Measurements from ENCODE around the gene MPDZ.

MPDZ gene

GRCh38 chr9:13071921-13072320, 207.6 kb downstream of the MPDZ start:
- Histone ChIP-seq H3K4me1 (ENCODE audit: control insufficient read depth, insufficient read depth, low read length) (no peaks in the 10 kb centered on the region), H3K36me3 (ENCODE audit: control insufficient read depth in 2 of 2, insufficient read depth in 1 of 2, low read length in 2 of 2) (no peaks in the 10 kb centered on the region), H3K4me3 (ENCODE audit: low read depth, low read length) (no peak overlapping the region), H3K9me3 (ENCODE audit: control insufficient read depth, insufficient read depth, low read depth, low read length) (no peaks in the 10 kb centered on the region), H3K27ac (ENCODE audit: extremely low read depth, low read depth, low read length) (no peak overlapping the region)
- TF ChIP-seq ZBTB17 (tag by site-specific recombination; IDR thresholded peaks at IDR 0.05) (no peak), ZNF202 (tag by site-specific recombination; IDR thresholded peaks at IDR 0.05; ENCODE audit: borderline replicate concordance) (no peak), ZNF629 (tag by site-specific recombination; IDR thresholded peaks at IDR 0.05) (no peak), ZBTB10 (tag by site-specific recombination; IDR thresholded peaks at IDR 0.05) (no peak), ZNF600 (tag by site-specific recombination; IDR thresholded peaks at IDR 0.05) (no peak), ZNF623 (tag by site-specific recombination; IDR thresholded peaks at IDR 0.05) (no peak), ZNF169 (tag by site-specific recombination; IDR thresholded peaks at IDR 0.05) (no peak), TRIM28 (IDR thresholded peaks at IDR 0.05; ENCODE audit: borderline replicate concordance, low read length) (no peak), ZFP37 (tag by site-specific recombination; IDR thresholded peaks at IDR 0.05) (no peak), ZNF555 (tag by site-specific recombination; conservative IDR thresholded peaks at IDR 0.05) (no peak), ZNF791 (tag by site-specific recombination; IDR thresholded peaks at IDR 0.05) (no peak), ZNF121 (tag by site-specific recombination; IDR thresholded peaks at IDR 0.05) (no peak), SP3 (tag by site-specific recombination; IDR thresholded peaks at IDR 0.05) (no peak), BCL11B (tag by site-specific recombination; IDR thresholded peaks at IDR 0.05; ENCODE audit: low read depth) (no peak), ZNF324 (tag by site-specific recombination; IDR thresholded peaks at IDR 0.05) (no peak), YY1 (tag by site-specific recombination; IDR thresholded peaks at IDR 0.05) (no peak)
- TF ChIP-seq, protein P1, sequence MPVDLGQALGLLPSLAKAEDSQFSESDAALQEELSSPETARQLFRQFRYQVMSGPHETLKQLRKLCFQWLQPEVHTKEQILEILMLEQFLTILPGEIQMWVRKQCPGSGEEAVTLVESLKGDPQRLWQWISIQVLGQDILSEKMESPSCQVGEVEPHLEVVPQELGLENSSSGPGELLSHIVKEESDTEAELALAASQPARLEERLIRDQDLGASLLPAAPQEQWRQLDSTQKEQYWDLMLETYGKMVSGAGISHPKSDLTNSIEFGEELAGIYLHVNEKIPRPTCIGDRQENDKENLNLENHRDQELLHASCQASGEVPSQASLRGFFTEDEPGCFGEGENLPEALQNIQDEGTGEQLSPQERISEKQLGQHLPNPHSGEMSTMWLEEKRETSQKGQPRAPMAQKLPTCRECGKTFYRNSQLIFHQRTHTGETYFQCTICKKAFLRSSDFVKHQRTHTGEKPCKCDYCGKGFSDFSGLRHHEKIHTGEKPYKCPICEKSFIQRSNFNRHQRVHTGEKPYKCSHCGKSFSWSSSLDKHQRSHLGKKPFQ (tag by site-specific recombination; IDR thresholded peaks at IDR 0.05), result no peak
- POLR2A ChIA-PET, result no interaction called here
- CTCF ChIA-PET, result no interaction called here

GRCh38 chr9:13070612-13071595, 208.6 kb downstream of the MPDZ start:
- ChIA-PET POLR2A (no interaction called here), CTCF (interaction anchor here (0.7 kb wide), 3 partner anchors 19 to 46 kb away, joined by 3 to 4 read pairs (median 3); no protein-coding TSS in a partner anchor)
- no peak overlapping the region for H3K27ac ChIP-seq (ENCODE audit: extremely low read depth, low read depth, low read length)
- H3K4me3 ChIP-seq (ENCODE audit: low read depth, low read length), result no peak overlapping the region
- H3K4me1 ChIP-seq (ENCODE audit: control insufficient read depth, insufficient read depth, low read length), result no peaks in the 10 kb centered on the region
- H3K9me3 ChIP-seq (ENCODE audit: control insufficient read depth, insufficient read depth, low read depth, low read length), result no peaks in the 10 kb centered on the region
- TF ChIP-seq ZBTB17 (tag by site-specific recombination; IDR thresholded peaks at IDR 0.05), result 0 out of 2 replicates have a peak, but pooled peaks have one; percentile 23
- TF ChIP-seq FEZF1 (tag by site-specific recombination; IDR thresholded peaks at IDR 0.05), result peak; percentile 74
- no peak for TF ChIP-seq GFI1B (tag by site-specific recombination; IDR thresholded peaks at IDR 0.05)
- TF ChIP-seq ZNF10 (tag by site-specific recombination; IDR thresholded peaks at IDR 0.05), result no peak
- TF ChIP-seq ZNF140 (tag by site-specific recombination; IDR thresholded peaks at IDR 0.05), result no peak
- TF ChIP-seq ZNF114 (tag by site-specific recombination; IDR thresholded peaks at IDR 0.05), result no peak
- H3K36me3 ChIP-seq (ENCODE audit: control insufficient read depth in 2 of 2, insufficient read depth in 1 of 2, low read length in 2 of 2), result no peaks in the 10 kb centered on the region
